Anterior cingulate cortex (tissue), 58 donors: ENCODE data around the gene GGPS1.

Source experiments
- DNase-seq, 58 donors: peaks; one replicate each; lab custom pipeline; 2025; lab: John Stamatoyannopoulos, UW

The GGPS1 gene

GRCh38 chr1:235391874-235392273 lies 63.5 kb downstream of the GGPS1 start:
- DNase-seq, result no peak
